ENCODE data around the gene CENPE. TPM values are rescaled to one million over a fixed set of nuclear protein-coding genes. Genes with fewer than 3 reads are reported as not detected.

Gene CENPE
- total RNA-seq, 1 donor from 2014 or later = 8.5 TPM

DNA sequence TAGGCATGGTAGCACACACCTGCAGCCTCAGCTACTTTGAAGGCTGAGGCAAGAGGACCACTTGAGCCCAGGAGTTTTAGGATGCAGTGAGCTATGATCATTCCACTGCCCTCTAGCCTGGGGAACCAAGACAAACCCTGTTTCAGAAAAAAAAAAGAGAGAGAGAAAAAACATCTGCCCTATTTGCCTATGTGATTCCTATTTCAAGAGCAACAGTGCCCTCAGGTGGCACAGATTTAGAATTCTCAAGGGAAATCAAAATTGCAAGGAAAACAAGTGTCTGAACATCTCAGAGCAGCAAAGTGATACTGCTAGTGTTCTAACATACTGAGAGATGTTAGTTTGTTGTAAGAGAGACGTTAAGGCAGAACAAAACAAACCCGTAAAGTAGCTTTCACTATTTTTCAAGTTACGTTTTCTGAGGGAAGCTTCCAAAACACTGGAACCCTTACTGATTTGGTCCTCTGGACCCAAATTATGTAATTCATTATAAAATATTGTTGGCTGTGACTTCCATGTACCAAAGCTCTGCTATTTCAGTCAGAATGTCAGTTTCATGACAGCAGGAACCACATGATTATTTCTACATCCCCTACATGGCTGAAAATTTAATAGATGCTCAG, 106.4 kb downstream of the CENPE start:
- no peaks in the 10 kb centered on the region for H3K9me3 Mint-ChIP-seq (ENCODE audit: unreplicated experiment)
- no peaks in the 10 kb centered on the region for H3K36me3 Mint-ChIP-seq (ENCODE audit: unreplicated experiment)
- TF ChIP-seq CTCF (IDR thresholded peaks at IDR 0.05; ENCODE audit: partially characterized antibody, unreplicated experiment) = peak; percentile 35
- H3K27ac Mint-ChIP-seq (ENCODE audit: unreplicated experiment) = no peak overlapping the region
- no peak for DNase-seq
- no peaks in the 10 kb centered on the region for H3K4me1 Mint-ChIP-seq (ENCODE audit: low read depth, unreplicated experiment)
- no peaks in the 10 kb centered on the region for H3K27me3 Mint-ChIP-seq (ENCODE audit: unreplicated experiment)
- no peak overlapping the region for H3K4me3 Mint-ChIP-seq (ENCODE audit: unreplicated experiment)

- no peak for TF ChIP-seq CTCF (IDR thresholded peaks at IDR 0.05; ENCODE audit: partially characterized antibody, unreplicated experiment)
Measured at GRCh38 chr4:103089481-103089880, 108.7 kb downstream of the CENPE start.

GRCh38 chr4:103086551-103086950, 111.6 kb downstream of the CENPE start:
- H3K36me3 Mint-ChIP-seq (ENCODE audit: unreplicated experiment) = no peaks in the 10 kb centered on the region
- no peaks in the 10 kb centered on the region for H3K9me3 Mint-ChIP-seq (ENCODE audit: unreplicated experiment)
- TF ChIP-seq CTCF (IDR thresholded peaks at IDR 0.05; ENCODE audit: partially characterized antibody, unreplicated experiment) = no peak
- no peaks in the 10 kb centered on the region for H3K4me1 Mint-ChIP-seq (ENCODE audit: low read depth, unreplicated experiment)
- no peak for DNase-seq
- no peak overlapping the region for H3K4me3 Mint-ChIP-seq (ENCODE audit: unreplicated experiment)
- H3K27ac Mint-ChIP-seq (ENCODE audit: unreplicated experiment) = no peak overlapping the region
- H3K27me3 Mint-ChIP-seq (ENCODE audit: unreplicated experiment) = no peaks in the 10 kb centered on the region

More at GRCh38 chr4:103089481-103089880, 108.7 kb downstream of the CENPE start:
- no peak overlapping the region for H3K27ac Mint-ChIP-seq (ENCODE audit: unreplicated experiment)
- no peak for DNase-seq
- H3K27me3 Mint-ChIP-seq (ENCODE audit: unreplicated experiment) = no peaks in the 10 kb centered on the region
- no peak overlapping the region for H3K4me3 Mint-ChIP-seq (ENCODE audit: unreplicated experiment)
- no peaks in the 10 kb centered on the region for H3K36me3 Mint-ChIP-seq (ENCODE audit: unreplicated experiment)
- no peaks in the 10 kb centered on the region for H3K4me1 Mint-ChIP-seq (ENCODE audit: low read depth, unreplicated experiment)
- H3K9me3 Mint-ChIP-seq (ENCODE audit: unreplicated experiment) = no peaks in the 10 kb centered on the region

DNA sequence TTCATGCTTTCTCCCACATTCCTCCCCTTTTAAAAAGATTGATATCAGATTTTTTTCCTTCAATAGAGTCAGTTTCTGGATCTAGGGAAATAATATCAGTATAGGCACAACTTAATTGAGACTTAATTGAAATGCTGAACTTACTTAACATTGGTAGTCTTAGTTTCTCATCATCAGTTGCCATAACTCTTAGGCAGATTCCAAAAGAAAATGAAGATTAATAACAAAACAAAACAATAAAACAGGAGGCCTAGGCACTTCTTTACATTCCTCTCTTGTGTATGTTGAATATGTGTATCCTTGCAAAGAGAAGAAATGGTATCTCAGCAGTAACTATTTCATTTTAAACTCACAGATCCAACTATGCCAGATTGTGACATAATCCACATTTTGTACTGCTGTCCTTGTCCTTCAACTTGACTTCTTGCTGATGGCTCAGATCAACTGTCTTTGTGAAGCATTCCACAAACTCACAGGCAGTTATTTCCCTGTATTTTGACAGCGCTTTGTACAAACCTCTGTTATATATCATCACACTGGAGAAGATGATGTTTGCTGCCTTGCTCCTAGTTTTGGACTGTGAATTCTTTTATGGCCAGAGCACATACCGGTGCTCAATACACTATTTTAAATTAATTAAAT, 112.5 kb downstream of the CENPE start:
- H3K9me3 Mint-ChIP-seq (ENCODE audit: unreplicated experiment) = no peaks in the 10 kb centered on the region
- no peak for TF ChIP-seq CTCF (IDR thresholded peaks at IDR 0.05; ENCODE audit: partially characterized antibody, unreplicated experiment)

DNA sequence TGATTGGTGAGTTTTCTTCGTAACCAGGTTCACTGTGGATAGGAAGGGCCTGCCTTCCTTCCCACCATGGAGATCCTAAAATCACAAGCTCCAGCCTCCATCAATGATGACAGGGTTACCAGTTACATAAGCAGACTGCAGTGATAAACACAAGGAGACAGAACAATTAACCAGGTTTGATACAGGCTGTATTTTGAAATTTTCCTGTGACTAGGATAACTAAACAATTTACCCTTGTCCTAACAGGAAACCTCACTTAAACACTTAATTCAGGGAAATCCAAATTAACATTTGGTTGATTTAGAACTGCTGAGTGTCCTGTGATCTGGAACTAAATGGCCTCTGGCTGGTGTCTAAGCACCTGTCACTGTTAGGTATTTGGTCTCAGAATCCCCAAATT, 118.5 kb downstream of the CENPE start:
- DNase-seq = no peak
- Mint-ChIP-seq H3K27me3 (ENCODE audit: unreplicated experiment) (peaks cover 4% of the 10 kb centered on the region), H3K9me3 (ENCODE audit: unreplicated experiment) (peaks cover 4% of the 10 kb centered on the region), H3K27ac (ENCODE audit: unreplicated experiment) (no peak overlapping the region), H3K4me3 (ENCODE audit: unreplicated experiment) (no peak overlapping the region), H3K4me1 (ENCODE audit: low read depth, unreplicated experiment) (peaks cover 6% of the 10 kb centered on the region), H3K36me3 (ENCODE audit: unreplicated experiment) (no peaks in the 10 kb centered on the region)
- TF ChIP-seq CTCF (IDR thresholded peaks at IDR 0.05; ENCODE audit: partially characterized antibody, unreplicated experiment) = no peak

More for the DNA sequence above, 112.5 kb downstream of the CENPE start:
- DNase-seq = no peak
- Mint-ChIP-seq H3K36me3 (ENCODE audit: unreplicated experiment) (no peaks in the 10 kb centered on the region), H3K4me1 (ENCODE audit: low read depth, unreplicated experiment) (no peaks in the 10 kb centered on the region), H3K27ac (ENCODE audit: unreplicated experiment) (no peak overlapping the region), H3K27me3 (ENCODE audit: unreplicated experiment) (no peaks in the 10 kb centered on the region), H3K4me3 (ENCODE audit: unreplicated experiment) (no peak overlapping the region)
